Mucosa of descending colon (tissue), 3 donors: ENCODE measurements around the gene SAMD4A. TPM values are rescaled to one million over a fixed set of nuclear protein-coding genes. Genes with fewer than 3 reads are reported as not detected.

Experiments
- ATAC-seq: fragments of 200-7000 bp; cut with Tn5 transposase; one replicate; pipeline ENCODE4 v1.9.1; 2020; ENCODE audit warnings: mild to moderate bottlenecking, moderate library complexity
- DNase-seq, 3 donors: peaks; one replicate each; pipeline ENCODE4 v3.0.0-alpha.2; 2020
- H3K36me3 ChIP-seq: fragments of 200-600 bp; one replicate; pipeline ENCODE4 v1.8.0; 2021; ENCODE audit warnings: low read depth, mild to moderate bottlenecking
- H3K4me1 ChIP-seq: fragments of 200-600 bp; one replicate; pipeline ENCODE4 v1.8.0; 2021; ENCODE audit warnings: low read depth, mild to moderate bottlenecking
- H3K4me3 ChIP-seq: fragments of 200-600 bp; one replicate; pipeline ENCODE4 v1.8.0; 2021; ENCODE audit warnings: mild to moderate bottlenecking
- H3K9me3 ChIP-seq: fragments of 200-600 bp; one replicate; pipeline ENCODE4 v1.8.0; 2021; ENCODE audit warnings: mild to moderate bottlenecking
- intact Hi-C, 2 donors: fragments of 100-400 bp; cut with DNase I in 1 of 2; cut with micrococcal nuclease in 1 of 2; formaldehyde crosslinking; loops; one replicate each; pipeline versions ENCODE4 v1.11.0 to v1.11.1; 2022; cut with DNase I, micrococcal nuclease
- total RNA-seq, 3 donors: library from RNA; stranded (reverse); fragmentation: NEBNext Ultra II Directional in 2 of 3; extraction: Animal tissue kit (Norgen Biotek cat#: 25700) in 2 of 3; gene quantifications; one replicate each; pipeline versions ENCODE4 v1.2.1 to v1.2.4, GENCODE V29; 2021 to 2023
- TF ChIP-seq, protein P1 (sequence below): fragments of 200-600 bp; IDR thresholded peaks from one replicate; pipeline ENCODE4 v1.8.0; 2022; ENCODE audit warnings: antibody characterized with exemption, mild to moderate bottlenecking
- donor health status: DM: no; HTN: no; CAD: no; lungs with moderate emphysema.
- donor health status: DM: no; HTN: no; CAD: no.
- donor health status: DM: no; HTN: yes; CAD: no.

Gene SAMD4A
- total RNA-seq, 3 donors from 2014 or later = 14.7 to 82.1 (median 16.5) TPM

DNA sequence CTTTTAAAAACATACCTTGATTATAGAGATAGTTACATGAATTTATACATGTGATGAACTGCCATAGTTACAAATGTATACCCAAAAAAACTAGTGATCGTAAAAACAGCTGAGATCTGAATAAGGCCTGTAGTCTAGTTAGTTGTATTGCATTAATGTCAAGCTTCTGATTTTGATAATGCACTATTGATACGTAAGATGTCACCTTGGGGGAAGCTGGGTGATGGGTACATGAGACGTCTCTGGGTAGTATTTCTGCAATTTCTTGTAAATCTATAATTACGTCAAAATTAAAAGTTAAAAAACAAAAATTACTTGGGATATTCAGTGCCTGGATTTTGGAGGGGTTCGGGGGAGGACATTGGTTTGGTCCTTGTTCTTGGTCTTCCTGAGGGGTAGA is 144.4 kb downstream of the SAMD4A start:
- no peak for ATAC-seq
- no peak for DNase-seq
- H3K4me3 ChIP-seq = no peak overlapping the region
- no peaks in the 10 kb centered on the region for H3K9me3 ChIP-seq
- intact Hi-C loops = no loop called here
- no peaks in the 10 kb centered on the region for H3K36me3 ChIP-seq
- TF ChIP-seq, protein P1, sequence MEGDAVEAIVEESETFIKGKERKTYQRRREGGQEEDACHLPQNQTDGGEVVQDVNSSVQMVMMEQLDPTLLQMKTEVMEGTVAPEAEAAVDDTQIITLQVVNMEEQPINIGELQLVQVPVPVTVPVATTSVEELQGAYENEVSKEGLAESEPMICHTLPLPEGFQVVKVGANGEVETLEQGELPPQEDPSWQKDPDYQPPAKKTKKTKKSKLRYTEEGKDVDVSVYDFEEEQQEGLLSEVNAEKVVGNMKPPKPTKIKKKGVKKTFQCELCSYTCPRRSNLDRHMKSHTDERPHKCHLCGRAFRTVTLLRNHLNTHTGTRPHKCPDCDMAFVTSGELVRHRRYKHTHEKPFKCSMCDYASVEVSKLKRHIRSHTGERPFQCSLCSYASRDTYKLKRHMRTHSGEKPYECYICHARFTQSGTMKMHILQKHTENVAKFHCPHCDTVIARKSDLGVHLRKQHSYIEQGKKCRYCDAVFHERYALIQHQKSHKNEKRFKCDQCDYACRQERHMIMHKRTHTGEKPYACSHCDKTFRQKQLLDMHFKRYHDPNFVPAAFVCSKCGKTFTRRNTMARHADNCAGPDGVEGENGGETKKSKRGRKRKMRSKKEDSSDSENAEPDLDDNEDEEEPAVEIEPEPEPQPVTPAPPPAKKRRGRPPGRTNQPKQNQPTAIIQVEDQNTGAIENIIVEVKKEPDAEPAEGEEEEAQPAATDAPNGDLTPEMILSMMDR = no peak
- H3K4me1 ChIP-seq = no peaks in the 10 kb centered on the region

DNA sequence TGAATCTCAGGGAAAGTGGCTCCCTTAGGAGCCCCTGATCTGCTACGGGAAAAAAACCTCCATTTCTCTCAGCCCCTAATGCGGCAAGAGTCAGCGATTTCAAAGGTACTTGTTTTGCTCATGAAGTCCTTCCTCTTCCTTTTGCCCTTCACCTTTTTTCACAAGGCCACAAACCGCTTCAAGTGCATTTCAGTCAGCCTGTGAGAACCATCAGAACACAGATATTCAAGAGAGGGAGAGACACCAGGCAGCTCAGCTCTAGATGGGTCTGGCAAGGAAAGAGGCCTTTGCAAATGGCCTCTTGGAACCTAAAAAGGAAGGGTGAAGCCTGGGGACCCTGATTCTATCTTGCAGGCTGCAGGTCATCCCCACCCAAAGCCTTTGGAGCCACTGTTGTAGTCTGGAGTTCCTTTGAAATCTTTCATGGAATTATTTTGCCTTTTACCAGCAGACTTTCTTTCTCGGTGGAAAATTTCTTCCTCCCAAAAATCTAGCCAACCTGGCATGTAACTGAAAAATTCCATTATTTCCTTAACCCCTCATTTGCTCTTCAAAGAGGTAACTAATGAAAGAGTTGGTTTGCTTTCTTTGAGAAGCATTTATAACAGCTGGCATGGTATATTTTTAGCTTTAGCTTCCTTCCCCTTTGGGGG is 145.0 kb downstream of the SAMD4A start:
- H3K9me3 ChIP-seq = no peaks in the 10 kb centered on the region
- TF ChIP-seq, protein P1 = no peak
- H3K36me3 ChIP-seq = no peaks in the 10 kb centered on the region
- intact Hi-C loops = no loop called here
- no peak overlapping the region for H3K4me3 ChIP-seq
- no peaks in the 10 kb centered on the region for H3K4me1 ChIP-seq
- DNase-seq (no peak), ATAC-seq (no peak)

DNA sequence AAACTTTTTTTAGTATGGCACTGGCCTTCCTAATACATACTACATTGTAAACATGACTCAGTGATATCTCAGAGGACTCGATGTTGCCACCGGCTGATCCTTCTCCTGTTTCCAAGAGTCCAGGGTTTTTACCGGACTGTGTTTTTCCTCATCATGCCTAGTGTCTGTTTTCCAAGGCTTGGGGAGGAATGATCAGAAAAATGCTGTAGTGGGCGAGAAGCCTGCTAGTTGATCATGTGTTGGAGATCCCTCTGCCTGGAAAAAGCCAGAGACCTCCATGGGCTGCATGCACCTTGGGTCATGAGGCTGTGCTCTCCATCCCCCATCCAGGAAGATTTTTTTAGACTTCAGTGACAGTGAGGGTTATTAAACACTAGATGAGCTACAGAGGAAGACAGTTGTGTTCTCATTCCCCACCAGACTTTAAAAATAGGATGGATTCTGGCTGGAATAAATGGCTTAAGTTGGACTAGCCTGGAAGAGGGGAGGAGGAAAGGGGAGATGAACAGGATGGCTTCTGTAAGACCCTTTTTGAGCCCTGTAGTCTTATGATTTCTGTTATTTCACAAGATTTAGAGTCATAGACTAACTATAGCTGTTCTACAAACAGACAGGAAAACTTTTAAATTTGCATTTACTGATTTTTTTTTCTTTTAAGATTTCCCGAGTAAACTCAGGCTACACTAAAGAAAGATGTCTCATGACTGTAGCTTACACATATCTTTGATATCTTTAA is 145.7 kb downstream of the SAMD4A start:
- ATAC-seq (no peak), DNase-seq (no peak)
- H3K36me3 ChIP-seq = no peaks in the 10 kb centered on the region

DNA sequence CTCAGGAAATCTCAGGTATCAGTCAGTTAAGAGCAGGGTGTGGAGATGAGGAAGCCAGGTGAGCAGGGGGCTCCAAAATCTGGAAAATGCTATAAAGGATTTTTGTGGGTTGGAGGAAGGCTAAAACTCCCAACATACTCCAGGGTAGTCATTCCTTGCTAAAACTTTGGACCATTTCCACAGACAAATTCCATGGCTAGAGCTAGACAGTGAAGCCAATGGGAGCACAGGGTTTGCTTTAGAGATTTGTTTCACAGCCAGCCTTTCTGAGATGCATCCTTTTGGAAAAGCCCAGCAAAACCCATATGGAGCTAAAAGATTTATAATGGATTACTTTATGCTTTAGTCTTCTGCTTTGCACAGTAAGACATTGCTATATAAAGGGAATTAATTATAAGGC is 146.5 kb downstream of the SAMD4A start:
- DNase-seq (no peak), ATAC-seq (no peak)
- intact Hi-C loops = no loop called here
- no peaks in the 10 kb centered on the region for H3K9me3 ChIP-seq
- no peak overlapping the region for H3K4me3 ChIP-seq
- H3K4me1 ChIP-seq = no peaks in the 10 kb centered on the region
- TF ChIP-seq, protein P1 = no peak
- H3K36me3 ChIP-seq = no peaks in the 10 kb centered on the region

More for the DNA sequence above, 145.7 kb downstream of the SAMD4A start:
- intact Hi-C loops = no loop called here
- Histone ChIP-seq H3K4me3 (no peak overlapping the region), H3K4me1 (no peaks in the 10 kb centered on the region), H3K9me3 (no peaks in the 10 kb centered on the region)
- TF ChIP-seq, protein P1 = no peak

DNA sequence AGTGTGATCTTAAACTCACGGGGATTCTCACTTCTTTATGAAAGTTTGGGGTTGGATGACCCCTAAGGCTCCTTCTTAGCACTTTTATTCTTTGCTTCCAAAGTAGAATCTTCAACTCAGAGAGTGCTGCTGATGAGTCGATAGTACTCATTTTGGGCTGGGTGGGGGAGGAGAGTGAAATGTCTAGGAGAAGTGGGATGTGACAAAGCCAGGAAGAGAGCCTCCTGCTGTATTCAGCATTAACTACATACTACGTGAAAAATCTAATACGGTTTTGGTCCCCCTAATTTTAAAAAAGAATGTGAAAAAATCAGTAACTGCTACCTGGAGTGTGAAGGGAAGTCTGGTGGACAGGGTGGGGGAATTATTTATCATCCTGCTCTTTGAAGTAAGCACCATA is 148.3 kb downstream of the SAMD4A start:
- TF ChIP-seq, protein P1 = no peak
- Histone ChIP-seq H3K9me3 (no peaks in the 10 kb centered on the region), H3K4me1 (no peaks in the 10 kb centered on the region), H3K4me3 (no peak overlapping the region), H3K36me3 (no peaks in the 10 kb centered on the region)
- intact Hi-C loops = no loop called here
- ATAC-seq = no peak
- no peak for DNase-seq
